Measurements from ENCODE around the gene HNRNPUL2. TPM values are rescaled to one million over a fixed set of nuclear protein-coding genes. Genes with fewer than 3 reads are reported as not detected.
A peak's percentile ranks its signal among the peaks of the same experiment; 100 is the strongest.

HNRNPUL2 gene
- total and polyA plus RNA-seq, 10 of the 15 experiments (the other 5 are each of a cell fraction or from before 2014, with no cell fraction given): 1.6 to 72.2 (median 14.9) TPM

- no peaks in the 10 kb centered on the region for H3K9me3 ChIP-seq (replicated peaks; ENCODE audit: control insufficient read depth, insufficient read depth, low read length)
- peak overlapping the region; percentile 40 for H3K9ac ChIP-seq (ENCODE audit: control insufficient read depth, insufficient read depth, low read length)
- DNase-seq (ENCODE audit: low read depth, low spot score) (no peak), FAIRE-seq (no peak), ATAC-seq (no peak)
- H4K20me1 ChIP-seq (ENCODE audit: control insufficient read depth, insufficient read depth): no peaks in the 10 kb centered on the region
- ChIA-PET CTCF (interaction anchor here (0.8 to 5.0 kb wide), 6 partner anchors 11 to 156 kb away, joined by 3 to 21 read pairs (median 3); partner anchors contain the start of gene TTC9C), SMC1A (ENCODE audit: uncharacterized antibody, unreplicated experiment) (interaction anchor here (1.0 to 2.5 kb wide), 6 partner anchors 23 to 163 kb away, joined by 3 to 9 read pairs (median 5); partner anchors contain the start of genes C11orf98, CSKMT, HNRNPUL2 and TTC9C), RAD21 (ENCODE audit: unreplicated experiment) (interaction anchor here (0.8 to 2.3 kb wide), 9 partner anchors 38 to 281 kb away, joined by 3 to 6 read pairs (median 3); partner anchors contain the start of genes C11orf98, CSKMT, EML3 and TAF6L), POLR2A (interaction anchor here (0.6 to 7.6 kb wide), 11 partner anchors 13 to 177 kb away, joined by 3 to 79 read pairs (median 5); partner anchors contain the start of genes B3GAT3, C11orf98, CSKMT and EEF1G)
- H3K79me2 ChIP-seq (ENCODE audit: control insufficient read depth, insufficient read depth, low read length): no peaks in the 10 kb centered on the region
- peak overlapping the region; percentile 78 for H3K4me2 ChIP-seq (ENCODE audit: control insufficient read depth, insufficient read depth)
- WGBS (ENCODE audit: insufficient coverage, insufficient replicate concordance, low lambda C conversion rate, missing lambda C conversion rate): 54% methylated on average over 7 of the region's 7 CpGs
- peak overlapping the region; percentile 51; the same call in 1 of the 2 replicates for H3K27ac ChIP-seq (ENCODE audit: control insufficient read depth, insufficient read depth)
- no peaks in the 10 kb centered on the region for H3K27me3 ChIP-seq (replicated peaks in 1 of 2; ENCODE audit: control insufficient read depth in 2 of 2, insufficient read depth in 2 of 2, low read length in 1 of 2)
- peaks cover 3 to 9% of the 10 kb centered on the region in 2 experiments; a peak in 2 of 4 replicates for H3K36me3 ChIP-seq (ENCODE audit: control insufficient read depth in 2 of 2, insufficient read depth in 2 of 2, low read length in 1 of 2)
- peaks cover 29% of the 10 kb centered on the region for H3K4me1 ChIP-seq (ENCODE audit: control insufficient read depth, insufficient read depth, low read length)
- intact Hi-C loops (cut with micrococcal nuclease; ENCODE audit: unreplicated experiment): loop anchor here (5.0 kb wide), 1 partner anchor 103 kb away; the partner anchor contains the start of gene MTA2
- peak overlapping the region; percentile 79 for H3K4me3 ChIP-seq
- BruUV-seq (replicated peaks): no TSS peak
- in situ Hi-C loops (cut with MboI): no loop called here
- H2AFZ ChIP-seq (ENCODE audit: control insufficient read depth, low read depth, low read length): peak overlapping the region; percentile 76
- TF ChIP-seq TCF3 (IDR thresholded peaks at IDR 0.05; ENCODE audit: borderline replicate concordance, insufficient read depth, low read depth, low read length) (no peak), KDM1A (IDR thresholded peaks at IDR 0.05; ENCODE audit: borderline replicate concordance) (no peak), REST (IDR thresholded peaks at IDR 0.05; ENCODE audit: low read depth, low read length) (no peak), PAX5 (IDR thresholded peaks at IDR 0.05; ENCODE audit: borderline replicate concordance, low read depth, low read length) (no peak), IKZF2 (IDR thresholded peaks at IDR 0.05) (no peak), ZNF687 (IDR thresholded peaks at IDR 0.05) (no peak), CBFB (IDR thresholded peaks at IDR 0.05; ENCODE audit: low read depth) (no peak), SRF (IDR thresholded peaks at IDR 0.05; ENCODE audit: low read depth in 2 of 2, low read length in 2 of 2) (no peak), ATF3 (IDR thresholded peaks at IDR 0.05; ENCODE audit: borderline replicate concordance, extremely low read depth, low read depth, low read length) (no peak), ZBTB33 (IDR thresholded peaks at IDR 0.05) (no peak), USF2 (IDR thresholded peaks at IDR 0.05; ENCODE audit: borderline replicate concordance, low read depth, low read length) (no peak), NR2C2 (IDR thresholded peaks at IDR 0.05; ENCODE audit: borderline replicate concordance, control insufficient read depth, insufficient read length, low read depth) (no peak)
These were observed 21.8 kb downstream of the HNRNPUL2 start for GRCh38 chr11:62705413-62705812.

Data from GM12878 (cell line).